NCI-H2029 treated with DMSO at 0.1 percent for 48 hours (cell line): ENCODE measurements around the gene PDAP1.
"Not testable (repeated sequence)": the region's sequence is repeated elsewhere in the genome, so short reads cannot be mapped to it uniquely, and the experiment has no call there.

Experiments
- DNase-seq: peaks from one replicate; lab custom pipeline; 2025; lab: John Stamatoyannopoulos, UW

The PDAP1 gene

DNA sequence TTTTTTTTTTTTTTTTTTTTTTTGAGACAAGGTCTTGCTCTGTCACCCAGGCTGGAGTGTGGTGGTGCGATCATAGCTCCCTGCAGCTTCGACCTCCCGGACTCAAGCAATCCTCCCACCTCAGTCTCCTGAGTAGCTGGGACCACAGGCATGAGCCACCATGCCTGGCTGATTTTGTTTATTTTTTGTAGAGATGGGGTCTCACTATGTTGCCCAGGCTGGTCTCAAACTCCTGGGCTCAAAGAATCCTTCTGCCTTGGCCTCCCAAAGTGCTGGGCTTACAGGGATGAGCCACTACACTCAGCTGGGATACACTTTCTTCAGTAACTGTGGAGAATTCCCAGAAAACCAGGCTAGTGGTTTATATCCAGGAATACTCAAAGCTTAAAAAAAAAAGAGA is 57.8 kb downstream of the PDAP1 start:
- not testable (repeated sequence) for DNase-seq
